Measurements from ENCODE around the gene TRIM16.
A peak's percentile ranks its signal among the peaks of the same experiment; 100 is the strongest.
"Not testable (repeated sequence)": the region's sequence is repeated elsewhere in the genome, so short reads cannot be mapped to it uniquely, and the experiment has no call there.

Gene TRIM16

DNA sequence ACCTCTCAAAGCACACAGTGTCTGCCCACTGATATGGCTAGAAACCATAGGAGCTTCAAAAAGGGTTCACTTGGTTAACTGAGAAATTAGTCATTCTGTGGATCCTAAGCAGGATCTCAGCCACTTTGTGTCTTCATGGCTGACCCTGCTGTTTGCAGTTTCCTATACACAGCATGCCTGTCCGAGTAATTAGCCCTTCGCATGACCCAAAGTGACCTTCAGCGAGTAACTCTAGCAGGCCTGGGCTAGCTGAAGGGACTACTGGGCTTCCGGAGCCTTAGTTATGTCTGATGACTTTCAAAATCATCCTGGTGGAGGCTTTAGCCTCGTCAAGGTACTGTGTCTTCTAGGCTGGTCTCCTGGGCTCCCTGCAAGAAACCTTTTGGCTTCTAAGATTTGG, 35.7 kb downstream of the TRIM16 start:
- no peak overlapping the region for H3K4me3 ChIP-seq (ENCODE audit: low read length)
- DNase-seq (ENCODE audit: low read depth) = no peak
- TF ChIP-seq, protein P1, sequence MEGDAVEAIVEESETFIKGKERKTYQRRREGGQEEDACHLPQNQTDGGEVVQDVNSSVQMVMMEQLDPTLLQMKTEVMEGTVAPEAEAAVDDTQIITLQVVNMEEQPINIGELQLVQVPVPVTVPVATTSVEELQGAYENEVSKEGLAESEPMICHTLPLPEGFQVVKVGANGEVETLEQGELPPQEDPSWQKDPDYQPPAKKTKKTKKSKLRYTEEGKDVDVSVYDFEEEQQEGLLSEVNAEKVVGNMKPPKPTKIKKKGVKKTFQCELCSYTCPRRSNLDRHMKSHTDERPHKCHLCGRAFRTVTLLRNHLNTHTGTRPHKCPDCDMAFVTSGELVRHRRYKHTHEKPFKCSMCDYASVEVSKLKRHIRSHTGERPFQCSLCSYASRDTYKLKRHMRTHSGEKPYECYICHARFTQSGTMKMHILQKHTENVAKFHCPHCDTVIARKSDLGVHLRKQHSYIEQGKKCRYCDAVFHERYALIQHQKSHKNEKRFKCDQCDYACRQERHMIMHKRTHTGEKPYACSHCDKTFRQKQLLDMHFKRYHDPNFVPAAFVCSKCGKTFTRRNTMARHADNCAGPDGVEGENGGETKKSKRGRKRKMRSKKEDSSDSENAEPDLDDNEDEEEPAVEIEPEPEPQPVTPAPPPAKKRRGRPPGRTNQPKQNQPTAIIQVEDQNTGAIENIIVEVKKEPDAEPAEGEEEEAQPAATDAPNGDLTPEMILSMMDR (conservative IDR thresholded peaks at IDR 0.05; ENCODE audit: low read depth, low read length) = no peak

DNA sequence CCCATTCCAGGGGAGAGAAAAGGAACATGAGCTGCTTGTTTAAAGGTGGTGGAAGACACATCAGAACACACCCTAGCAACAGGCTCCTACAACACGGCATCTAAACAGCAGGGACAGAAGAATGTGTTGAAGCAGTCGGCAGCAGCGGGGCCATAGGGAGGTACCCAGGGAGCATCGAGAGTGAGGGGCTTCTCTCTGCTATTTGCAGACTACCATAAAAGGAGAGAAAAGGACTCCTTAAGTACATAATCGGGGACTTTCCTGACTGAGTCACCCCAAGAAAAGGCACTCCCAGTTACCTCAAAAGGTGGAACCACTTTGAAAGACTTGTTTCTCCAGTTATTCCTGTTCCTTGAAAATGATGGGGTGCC, 38.2 kb downstream of the TRIM16 start:
- H3K4me3 ChIP-seq (ENCODE audit: low read length); DNase-seq (ENCODE audit: low read depth): not testable (repeated sequence)

DNA sequence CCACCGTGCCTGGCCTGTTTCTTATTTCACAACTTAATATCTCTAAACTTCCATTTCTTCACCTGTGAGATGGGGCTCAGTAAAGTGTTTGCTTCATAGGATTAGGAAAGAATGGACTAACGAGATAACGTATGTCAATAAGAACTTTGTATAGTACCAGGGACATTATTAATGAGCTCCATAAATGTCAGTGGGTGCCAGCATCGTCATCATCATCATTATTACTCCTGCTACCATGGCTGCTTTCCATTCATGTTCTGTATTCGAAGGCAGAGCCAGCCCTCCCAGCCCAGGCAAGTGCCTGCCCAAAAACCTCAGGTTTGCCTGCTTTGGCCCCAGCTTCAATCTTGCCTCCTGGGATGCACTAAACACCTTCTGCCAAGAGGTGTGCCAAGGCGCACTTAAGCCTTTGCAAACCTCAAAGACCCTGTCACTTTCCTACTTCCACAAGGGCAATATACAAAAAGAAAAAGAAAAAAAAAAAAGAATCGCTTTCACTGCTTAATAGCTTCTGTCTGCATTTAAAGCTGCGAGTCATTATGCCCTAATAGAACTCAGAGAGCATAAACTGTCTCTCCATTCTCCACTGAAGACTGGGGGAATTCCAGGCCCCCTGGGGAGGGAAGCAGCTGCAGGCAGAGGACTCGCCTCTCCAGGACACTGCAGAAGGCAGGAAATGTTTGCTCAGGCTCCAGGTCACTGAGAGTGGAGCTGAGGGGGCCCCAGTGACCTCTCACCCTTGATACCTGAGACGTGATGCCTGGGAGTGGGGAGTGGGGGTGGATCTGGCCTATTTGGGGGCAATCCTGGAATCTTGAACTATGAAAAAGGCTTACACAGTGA, 38.8 kb downstream of the TRIM16 start:
- H3K4me3 ChIP-seq (ENCODE audit: low read length); DNase-seq (ENCODE audit: low read depth): not testable (repeated sequence)

DNA sequence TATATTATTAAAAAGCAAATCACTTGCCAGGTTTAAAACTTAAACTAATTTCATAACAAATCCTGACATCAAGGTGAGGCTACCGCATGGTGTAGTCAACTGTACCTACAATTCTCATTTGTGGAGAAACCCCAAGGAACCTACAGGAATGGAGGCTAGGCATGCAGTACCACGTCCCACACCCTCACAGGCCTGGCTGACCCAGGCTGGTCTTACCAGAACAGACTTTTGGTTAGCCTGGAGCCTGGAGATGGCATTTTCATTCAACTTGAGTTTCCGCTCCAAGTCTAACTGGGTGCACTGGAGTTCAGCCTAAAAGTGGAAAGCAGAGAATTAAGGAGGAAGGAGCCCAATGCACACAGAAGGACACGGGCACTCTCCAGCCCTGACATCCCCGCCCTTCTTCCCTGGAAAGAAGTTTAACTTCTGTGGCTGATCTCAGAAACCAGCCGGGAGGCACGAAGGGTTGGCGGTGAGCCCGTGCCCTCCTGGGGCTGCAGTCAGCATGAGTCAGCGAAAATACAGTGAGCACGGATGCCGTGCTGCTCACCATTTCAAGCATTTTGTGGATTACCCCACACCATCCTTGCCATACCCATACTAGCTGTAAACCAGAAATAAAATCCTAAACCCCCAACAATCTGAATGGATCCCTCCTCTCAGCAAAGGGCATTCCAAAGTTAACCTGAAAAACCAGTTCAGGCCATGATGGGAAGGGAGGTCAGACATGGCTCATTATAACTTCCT, 41.4 kb downstream of the TRIM16 start:
- H3K4me3 ChIP-seq (ENCODE audit: low read length); DNase-seq (ENCODE audit: low read depth): not testable (repeated sequence)

DNA sequence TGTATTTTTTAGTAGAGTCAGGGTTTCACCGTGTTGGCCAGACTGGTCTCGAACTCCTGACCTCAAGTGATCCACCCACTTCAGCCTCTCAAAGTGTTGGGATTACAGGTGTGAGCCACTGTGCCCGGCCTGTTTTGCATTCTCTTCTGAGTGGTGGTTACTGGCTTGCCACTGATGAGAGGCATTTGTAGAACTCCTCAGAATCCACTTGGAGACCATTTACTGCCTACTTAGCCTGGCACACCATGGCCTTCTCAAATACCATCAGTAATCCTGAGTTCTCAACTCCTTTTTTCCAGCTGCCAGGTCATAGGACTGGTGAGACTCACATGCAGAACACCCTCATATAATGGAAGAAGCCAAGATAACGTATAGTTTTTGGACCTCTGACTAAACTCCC, 42.1 kb downstream of the TRIM16 start:
- not testable (repeated sequence) for DNase-seq (ENCODE audit: low read depth); H3K4me3 ChIP-seq (ENCODE audit: low read length)

DNA sequence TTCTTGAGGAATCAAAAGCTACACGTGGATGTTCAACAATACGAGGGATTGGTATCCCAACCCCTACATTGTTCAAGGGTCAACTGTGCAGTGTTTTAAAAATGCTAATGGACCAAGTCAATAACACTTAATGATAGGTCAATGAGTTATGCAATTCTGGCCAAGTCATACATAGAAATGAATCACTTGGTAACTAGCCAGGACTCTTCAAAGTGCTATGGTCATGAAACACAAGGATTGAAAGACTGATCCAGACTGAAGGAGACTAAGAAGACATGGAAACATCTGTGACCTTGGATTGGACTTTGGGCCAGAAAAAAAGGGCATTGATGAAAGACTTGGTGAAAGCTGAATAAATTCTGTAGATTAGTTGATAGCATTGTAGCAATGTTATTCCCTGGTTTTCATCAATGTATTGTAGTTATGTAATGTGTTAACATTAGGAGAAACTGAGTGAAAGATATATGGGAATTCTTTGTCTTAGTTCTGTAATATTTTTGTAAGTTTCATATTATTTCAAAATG, 53.1 kb downstream of the TRIM16 start:
- H3K4me3 ChIP-seq (ENCODE audit: low read length); DNase-seq (ENCODE audit: low read depth): not testable (repeated sequence)

DNA sequence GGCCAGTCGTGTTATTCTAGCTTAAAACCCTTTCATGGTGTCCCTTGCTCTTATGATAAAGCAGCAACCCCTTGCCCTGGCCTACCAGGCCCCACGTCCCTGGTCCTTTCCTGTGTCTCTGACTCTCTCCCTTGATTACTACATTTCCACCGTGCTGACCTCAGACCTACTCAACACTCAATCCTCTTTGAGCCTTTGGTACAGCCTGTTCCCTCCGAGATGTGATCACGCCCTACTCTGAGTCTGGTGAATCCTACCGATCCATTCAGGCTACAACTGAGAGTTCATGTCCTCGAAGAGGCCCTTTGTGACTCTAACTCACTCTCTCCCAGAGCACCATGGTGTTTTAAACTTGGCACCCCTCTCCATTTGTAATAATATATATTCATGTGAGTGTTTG, 54.1 kb downstream of the TRIM16 start:
- not testable (repeated sequence) for DNase-seq (ENCODE audit: low read depth); H3K4me3 ChIP-seq (ENCODE audit: low read length)

DNA sequence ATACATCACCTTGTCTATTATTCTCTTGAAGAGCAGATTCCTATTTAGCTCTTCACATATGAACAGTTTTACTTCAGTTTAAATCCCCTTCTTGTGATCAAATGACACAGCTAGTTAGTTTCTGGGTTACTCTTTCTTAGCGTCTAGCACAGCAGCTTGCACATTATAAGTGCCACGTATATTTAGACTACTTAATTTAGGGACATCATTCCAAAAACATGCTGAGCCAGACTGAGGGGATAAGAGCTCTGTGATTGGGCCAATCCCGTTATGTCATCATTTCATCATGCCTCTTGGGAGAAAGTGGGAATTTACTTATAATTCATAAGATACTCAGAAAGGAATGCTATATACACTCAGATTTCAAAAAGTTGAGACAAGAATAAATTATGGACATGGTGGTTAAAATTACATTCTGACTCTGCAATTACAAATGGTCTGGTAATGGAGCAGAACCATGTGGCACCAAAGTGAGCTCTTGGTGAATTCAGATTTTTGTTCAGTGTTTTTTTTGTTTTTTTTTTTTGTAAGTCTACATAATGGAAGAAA, 60.4 kb downstream of the TRIM16 start:
- not testable (repeated sequence) for DNase-seq (ENCODE audit: low read depth); H3K4me3 ChIP-seq (ENCODE audit: low read length)

DNA sequence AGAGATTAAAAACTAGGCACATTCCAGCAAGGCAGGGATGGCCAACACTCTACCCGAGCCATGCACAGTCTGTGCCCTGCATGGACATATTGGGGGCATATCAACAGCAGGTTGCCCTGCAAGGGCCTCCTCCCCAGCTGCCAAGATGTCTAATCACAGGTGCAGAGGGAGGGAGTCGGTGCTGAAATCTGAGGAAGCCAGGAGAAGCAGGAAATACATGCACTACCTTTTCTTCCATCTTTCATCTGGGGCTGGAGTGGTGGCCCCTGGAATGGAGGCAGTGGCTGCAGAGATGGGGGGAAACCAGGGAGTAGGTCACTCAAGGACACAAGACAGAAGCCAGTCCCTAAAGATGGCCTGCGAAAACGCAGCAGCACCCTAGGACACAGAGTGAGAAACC, 60.9 kb downstream of the TRIM16 start:
- not testable (repeated sequence) for H3K4me3 ChIP-seq (ENCODE audit: low read length); DNase-seq (ENCODE audit: low read depth)

DNA sequence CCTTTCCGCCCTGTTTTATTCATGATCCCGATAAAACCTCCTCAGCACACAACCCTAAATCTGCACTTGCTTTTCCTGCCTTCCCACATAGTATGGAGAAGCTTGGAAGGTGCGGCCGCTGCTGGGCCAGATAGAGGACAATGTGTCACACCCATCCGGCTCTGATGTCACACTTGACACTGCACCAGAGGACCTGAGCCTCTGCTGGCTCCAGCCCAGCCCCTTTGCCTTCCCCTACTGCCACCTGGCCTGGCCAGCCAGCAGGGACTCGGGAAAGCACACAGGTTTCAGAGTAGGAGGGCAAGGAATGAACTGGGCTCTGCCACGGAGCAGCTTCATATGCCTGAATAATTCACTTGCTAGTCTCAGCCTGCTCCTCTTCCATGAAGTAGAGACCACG, 62.0 kb downstream of the TRIM16 start:
- not testable (repeated sequence) for H3K4me3 ChIP-seq (ENCODE audit: low read length); DNase-seq (ENCODE audit: low read depth)

DNA sequence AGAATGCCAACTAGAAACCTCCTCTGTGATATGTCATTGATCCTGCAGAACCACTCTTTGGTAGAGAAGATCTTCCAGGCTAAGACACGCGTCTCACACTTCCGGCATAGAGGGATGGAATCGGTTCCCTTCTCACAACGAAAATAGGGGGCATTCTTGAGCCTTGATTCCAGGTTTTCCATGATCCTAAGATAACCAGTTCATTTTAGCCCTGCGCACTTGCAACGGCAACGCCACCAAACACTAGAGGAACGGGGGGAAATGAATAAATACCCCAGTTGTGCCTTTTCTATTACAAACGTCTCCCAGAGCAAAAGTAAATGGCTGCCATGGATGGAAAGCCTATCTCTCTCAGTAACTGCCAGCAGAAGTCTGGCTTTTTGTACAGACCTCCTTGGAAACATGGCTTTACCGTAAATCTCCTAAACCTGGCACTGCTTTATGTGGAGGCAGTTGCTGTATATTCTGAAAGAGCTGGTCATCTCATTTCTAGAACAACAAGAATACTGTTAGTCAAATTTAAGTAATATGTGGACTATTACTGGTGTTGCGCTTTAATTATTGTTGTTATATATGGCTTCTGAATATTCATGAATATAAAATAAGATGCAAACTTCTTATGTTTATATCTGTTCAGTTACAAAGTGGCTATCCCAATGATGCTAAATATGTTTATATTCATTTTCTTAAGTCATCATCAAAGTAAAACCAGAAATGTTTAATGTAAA, 64.6 kb downstream of the TRIM16 start, which contains the start of gene FBXW10B:
TSS of gene FBXW10B (minus strand) at position 374 of the 728 bp plus-strand sequence. CDS start at position 182, 192 bp downstream.
- not testable (repeated sequence) for DNase-seq (ENCODE audit: low read depth)
- peak within 1 kb of the TSS; percentile 37 for H3K4me3 ChIP-seq (ENCODE audit: low read length)

DNA sequence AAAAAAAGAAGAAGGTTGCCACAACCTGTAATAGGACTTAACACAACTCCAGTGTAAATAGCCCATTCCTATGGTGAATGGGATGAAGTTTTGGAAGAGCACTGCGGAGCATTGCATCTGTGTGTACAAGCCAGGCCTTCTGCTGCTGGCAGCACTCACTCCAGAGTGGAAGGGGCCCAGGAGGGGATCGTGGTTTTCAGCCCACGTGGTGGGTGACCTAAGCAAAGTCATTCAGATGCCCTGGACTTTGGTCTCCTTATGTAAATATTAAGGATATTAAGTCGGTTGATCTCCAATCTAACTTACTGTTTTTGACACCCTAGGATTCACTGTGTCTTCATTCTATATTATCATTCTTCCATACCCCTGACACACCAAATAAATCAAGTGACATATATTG, 67.3 kb downstream of the TRIM16 start:
- DNase-seq (ENCODE audit: low read depth); H3K4me3 ChIP-seq (ENCODE audit: low read length): not testable (repeated sequence)

DNA sequence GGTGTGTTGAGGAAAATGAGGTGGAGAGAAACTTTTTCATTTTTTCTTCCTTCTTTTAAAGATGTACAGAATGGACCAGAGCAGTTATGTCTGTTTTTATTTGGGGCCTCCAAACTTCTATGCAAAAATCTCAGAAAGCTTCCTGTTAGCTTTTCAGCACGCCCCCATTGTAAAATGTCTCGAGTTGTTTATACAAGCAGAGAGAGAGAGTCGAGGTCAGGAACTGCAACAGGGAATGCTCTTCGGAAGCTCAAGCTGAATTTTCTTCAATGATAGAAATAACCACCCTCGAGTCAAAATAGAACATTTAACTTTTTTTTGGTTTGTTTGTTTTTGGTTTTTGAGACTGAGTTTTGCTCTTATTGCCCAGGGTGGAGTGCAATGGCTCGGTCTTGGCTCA, 68.3 kb downstream of the TRIM16 start:
- not testable (repeated sequence) for DNase-seq (ENCODE audit: low read depth)

DNA sequence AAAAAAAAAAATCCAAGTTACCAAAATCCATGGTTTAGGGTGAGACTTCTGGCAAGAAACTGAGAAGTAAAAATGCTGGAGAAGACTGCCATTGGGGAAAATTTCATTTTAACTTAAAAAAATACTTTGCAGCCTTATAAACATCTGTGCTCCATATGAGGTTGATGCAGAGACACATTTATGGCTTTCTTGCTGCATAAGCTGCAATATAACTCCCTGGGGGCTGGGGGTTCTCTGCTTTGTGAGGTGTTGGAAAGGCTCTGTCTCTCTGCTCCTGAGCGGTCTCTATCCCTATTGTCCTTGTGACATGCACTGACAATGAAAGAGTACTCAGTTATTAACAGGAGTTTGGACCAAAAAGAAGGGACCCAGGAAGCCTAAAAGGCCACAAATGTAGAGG, 71.0 kb downstream of the TRIM16 start:
- DNase-seq (ENCODE audit: low read depth); H3K4me3 ChIP-seq (ENCODE audit: low read length): not testable (repeated sequence)

More for the DNA sequence above, 68.3 kb downstream of the TRIM16 start:
- not testable (repeated sequence) for H3K4me3 ChIP-seq (ENCODE audit: low read length)

DNA sequence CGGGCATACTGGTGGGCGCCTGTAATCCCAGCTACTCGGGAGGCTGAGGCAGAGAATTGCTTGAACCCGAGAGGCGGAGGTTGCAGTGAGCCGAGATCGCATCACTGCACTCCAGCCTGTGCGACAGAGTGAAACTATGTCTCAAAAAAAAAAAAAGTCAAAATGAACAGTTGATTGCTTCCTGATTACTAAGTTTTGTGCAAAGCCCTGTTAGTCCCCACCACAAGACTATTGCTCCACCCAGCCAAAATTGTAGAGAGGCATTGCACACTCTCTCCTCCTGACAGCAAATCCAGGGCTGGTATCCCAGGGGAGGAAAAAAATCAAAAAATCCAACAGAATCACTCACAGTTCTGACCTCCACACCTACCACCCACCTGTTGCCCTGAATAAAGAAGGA, 91.2 kb downstream of the TRIM16 start:
- not testable (repeated sequence) for H3K4me3 ChIP-seq (ENCODE audit: low read length); DNase-seq (ENCODE audit: low read depth)

DNA sequence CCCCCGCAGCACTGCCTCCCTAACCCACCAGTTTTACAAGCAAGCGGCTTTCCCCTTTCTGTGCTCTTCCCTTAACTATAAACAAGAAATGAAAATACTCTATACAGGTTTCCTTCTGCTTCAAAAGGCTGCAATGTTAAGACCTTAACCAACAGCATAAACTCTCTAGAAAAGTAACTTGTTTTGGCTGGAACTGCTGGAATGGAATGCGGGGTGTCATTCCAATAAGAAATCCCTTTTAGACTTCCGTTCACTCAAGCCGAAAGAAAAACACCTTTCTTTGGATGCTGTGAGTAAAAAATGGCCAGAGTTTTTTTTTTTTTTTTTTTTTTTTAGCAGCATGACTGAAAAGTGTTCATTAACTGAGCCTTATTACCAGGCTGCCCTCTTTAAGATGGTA, 92.1 kb downstream of the TRIM16 start:
- H3K4me3 ChIP-seq (ENCODE audit: low read length) = not testable (repeated sequence)
- peak; percentile 39 for DNase-seq (ENCODE audit: low read depth)

DNA sequence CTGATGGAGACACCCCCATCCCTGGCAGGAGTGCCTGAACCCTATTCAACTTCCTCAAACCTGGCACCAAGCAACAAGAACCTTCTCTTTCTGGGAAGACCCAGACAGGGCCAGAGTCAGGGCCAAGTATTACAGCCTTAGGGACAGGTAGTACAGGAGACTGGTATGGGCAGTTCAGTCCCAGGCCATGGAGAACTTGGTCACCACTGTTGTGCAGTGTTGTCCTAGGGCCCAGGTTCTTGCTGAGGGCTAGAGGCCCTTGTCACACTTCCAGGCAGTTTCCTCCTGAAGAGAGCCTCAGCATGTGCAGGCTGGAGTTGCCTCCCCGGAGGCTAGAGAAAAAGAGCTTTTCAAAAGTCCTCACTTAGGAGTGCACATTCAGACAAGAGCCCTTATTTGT, 93.3 kb downstream of the TRIM16 start:
- DNase-seq (ENCODE audit: low read depth) = not testable (repeated sequence)

More for the DNA sequence above, 93.3 kb downstream of the TRIM16 start:
- not testable (repeated sequence) for H3K4me3 ChIP-seq (ENCODE audit: low read length)
